ENCODE measurements around the gene MRPL28.

Gene MRPL28

DNA sequence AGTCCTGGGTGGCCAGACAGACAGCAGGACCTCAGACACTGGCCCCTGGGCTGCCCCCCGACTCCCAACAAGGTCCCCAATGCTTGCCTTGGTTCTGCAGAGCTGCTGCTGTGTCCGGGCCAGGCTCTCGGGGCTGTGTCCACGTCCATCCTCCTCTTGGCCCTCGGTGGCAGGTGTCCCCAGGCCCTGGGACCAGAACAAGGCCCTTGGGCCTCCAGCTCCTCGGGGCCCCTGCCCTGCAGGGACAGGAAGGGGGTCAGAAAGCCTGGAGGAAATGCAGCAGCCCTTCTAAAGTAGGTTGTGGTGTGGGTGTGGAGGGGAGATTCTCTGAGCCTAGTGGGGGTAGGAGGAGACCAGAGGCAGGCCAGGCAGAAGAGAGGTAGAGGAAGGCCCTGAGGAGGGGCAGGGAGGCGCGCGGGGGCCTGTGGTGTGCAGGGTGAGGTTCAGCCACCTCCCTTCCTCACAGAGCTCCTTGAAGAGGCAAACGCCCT, 15.3 kb downstream of the MRPL28 start:
- no peaks in the 10 kb centered on the region for H3K9me3 ChIP-seq
- no peaks in the 10 kb centered on the region for H3K27me3 ChIP-seq
- TF ChIP-seq CTCF (IDR thresholded peaks at IDR 0.05; ENCODE audit: low read depth, low read length): no peak
- no peaks in the 10 kb centered on the region for H3K4me1 ChIP-seq
- no peak for DNase-seq
- H3K36me3 ChIP-seq: peaks cover 6% of the 10 kb centered on the region
- no peak overlapping the region for H3K4me3 ChIP-seq (ENCODE audit: low read depth, low read length)

GRCh38 chr16:354291-354881, 16.0 kb downstream of the MRPL28 start:
- no peak overlapping the region for H3K4me3 ChIP-seq (ENCODE audit: low read depth, low read length)
- TF ChIP-seq CTCF (IDR thresholded peaks at IDR 0.05; ENCODE audit: low read depth, low read length): no peak
- H3K27me3 ChIP-seq: no peaks in the 10 kb centered on the region
- no peaks in the 10 kb centered on the region for H3K9me3 ChIP-seq
- H3K36me3 ChIP-seq: peaks cover 6% of the 10 kb centered on the region
- no peaks in the 10 kb centered on the region for H3K4me1 ChIP-seq
- no peak for DNase-seq

DNA sequence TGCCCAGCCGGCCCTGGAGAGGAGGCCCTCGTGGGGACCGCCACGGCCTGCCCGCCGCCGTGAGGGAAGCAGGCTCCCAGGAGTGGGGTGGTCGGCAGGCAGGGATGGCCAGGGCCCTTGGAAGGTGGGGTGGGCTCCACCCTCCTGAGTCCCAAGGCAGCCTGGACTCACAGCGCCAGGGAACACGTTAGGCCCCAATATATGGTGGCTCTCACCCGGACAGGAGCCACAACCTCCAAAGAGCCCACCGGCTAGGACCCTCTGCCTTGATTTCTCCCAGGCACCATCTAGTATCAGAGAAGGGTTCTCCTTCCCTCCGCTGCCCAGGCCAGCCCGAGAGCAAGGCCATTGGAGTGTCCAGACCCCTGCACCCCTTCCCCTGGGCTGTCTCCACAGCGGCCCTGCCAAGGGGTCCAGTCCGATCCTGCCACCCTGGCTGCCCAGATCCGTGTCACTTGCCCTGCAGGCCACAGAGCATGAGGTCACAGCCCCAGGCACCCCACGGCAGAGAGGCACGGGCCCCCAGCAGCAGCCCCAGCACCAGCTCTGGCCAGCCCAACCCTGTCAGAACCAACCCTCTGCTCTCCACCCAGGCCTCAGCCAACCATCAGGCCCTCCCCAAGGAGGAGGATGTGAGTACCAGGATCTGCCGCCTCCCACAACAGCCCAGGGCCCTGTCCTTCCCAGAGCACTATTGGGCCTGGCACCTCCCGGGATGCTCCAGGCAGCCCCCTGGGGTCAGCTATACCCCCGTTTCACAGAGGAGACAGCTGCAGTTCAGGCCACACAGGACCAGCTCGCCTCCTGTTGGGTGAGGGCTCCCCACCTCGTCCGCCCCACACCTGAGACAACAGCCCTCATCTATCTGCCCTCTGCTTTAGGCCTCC, 16.7 kb downstream of the MRPL28 start:
- peak overlapping the region; percentile 48 for H3K4me3 ChIP-seq (ENCODE audit: low read depth, low read length)
- no peaks in the 10 kb centered on the region for H3K27me3 ChIP-seq
- TF ChIP-seq CTCF (IDR thresholded peaks at IDR 0.05; ENCODE audit: low read depth, low read length): no peak
- no peaks in the 10 kb centered on the region for H3K9me3 ChIP-seq
- DNase-seq: no peak
- peaks cover 6% of the 10 kb centered on the region for H3K36me3 ChIP-seq
- no peaks in the 10 kb centered on the region for H3K4me1 ChIP-seq

GRCh38 chr16:352547-353403, 17.6 kb downstream of the MRPL28 start, which contains the start of gene AXIN1:
Gene AXIN1, minus strand, starts transcription at chr16:352723. Its CDS starts 5,698 bp downstream, at chr16:347025.
- Histone ChIP-seq H3K4me1 (no peaks in the 10 kb centered on the region), H3K27me3 (no peaks in the 10 kb centered on the region), H3K4me3 (ENCODE audit: low read depth, low read length) (peak within 1 kb of the TSS; percentile 53), H3K36me3 (peaks cover 6% of the 10 kb centered on the region), H3K9me3 (no peaks in the 10 kb centered on the region)
- peak; percentile 100 for DNase-seq
- peak; percentile 23; the same call in 1 of the 2 replicates for TF ChIP-seq CTCF (IDR thresholded peaks at IDR 0.05; ENCODE audit: low read depth, low read length)

DNA sequence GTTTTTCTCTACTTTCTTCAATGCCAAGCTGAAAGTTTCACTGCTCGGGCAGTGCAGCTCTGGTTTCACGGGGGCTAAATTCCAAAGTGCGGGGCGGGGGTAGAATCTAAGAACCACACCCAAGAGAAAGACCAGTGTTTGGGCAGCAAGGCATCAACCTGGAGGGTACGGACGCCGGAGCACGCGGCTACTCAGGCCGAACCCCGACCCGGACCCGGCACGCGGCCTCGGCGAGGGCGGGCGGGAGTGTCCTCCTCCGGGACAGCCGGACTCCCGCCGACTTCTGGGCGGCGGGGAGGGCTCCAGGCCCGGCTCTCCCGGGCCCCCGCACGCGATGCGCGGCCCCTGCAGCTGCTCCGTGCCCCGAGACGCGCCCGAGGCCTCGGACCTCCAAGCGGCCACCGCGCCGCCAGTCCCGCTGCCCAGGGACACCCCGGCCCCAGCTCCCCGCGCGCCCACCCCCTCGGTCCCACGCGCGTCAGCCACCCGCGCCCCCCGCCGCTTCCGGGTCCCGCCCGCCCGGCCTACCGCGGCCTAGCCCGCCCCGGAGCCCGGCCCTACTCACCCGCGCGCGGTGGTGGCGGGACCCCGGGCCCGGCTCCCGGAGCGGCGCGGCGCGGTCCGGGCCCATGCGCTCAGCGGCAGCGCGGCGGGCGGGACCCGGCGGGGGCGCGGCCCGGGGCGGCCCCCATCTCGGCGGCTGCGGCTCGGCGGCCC, 18.4 kb downstream of the MRPL28 start:
- DNase-seq: no peak
- no peak for TF ChIP-seq CTCF (IDR thresholded peaks at IDR 0.05; ENCODE audit: low read depth, low read length)
- H3K9me3 ChIP-seq: no peaks in the 10 kb centered on the region
- H3K4me1 ChIP-seq: no peaks in the 10 kb centered on the region
- H3K4me3 ChIP-seq (ENCODE audit: low read depth, low read length): peak overlapping the region; percentile 53
- H3K36me3 ChIP-seq: peaks cover 6% of the 10 kb centered on the region
- H3K27me3 ChIP-seq: no peaks in the 10 kb centered on the region

Data from BE2C (cell line).